ENCODE results near the gene TACSTD2. TPM values are rescaled to one million over a fixed set of nuclear protein-coding genes. Genes with fewer than 3 reads are reported as not detected.
"Not testable (repeated sequence)": the region's sequence is repeated elsewhere in the genome, so short reads cannot be mapped to it uniquely, and the experiment has no call there.

Gene TACSTD2
- total RNA-seq, 2 experiments from 2014 or later, result not detected

- POLR2A ChIA-PET, result no interaction called here
- CTCF ChIA-PET, result no interaction called here
Measured at GRCh38 chr1:58570817-58571216, 6.2 kb downstream of the TACSTD2 start.

DNA sequence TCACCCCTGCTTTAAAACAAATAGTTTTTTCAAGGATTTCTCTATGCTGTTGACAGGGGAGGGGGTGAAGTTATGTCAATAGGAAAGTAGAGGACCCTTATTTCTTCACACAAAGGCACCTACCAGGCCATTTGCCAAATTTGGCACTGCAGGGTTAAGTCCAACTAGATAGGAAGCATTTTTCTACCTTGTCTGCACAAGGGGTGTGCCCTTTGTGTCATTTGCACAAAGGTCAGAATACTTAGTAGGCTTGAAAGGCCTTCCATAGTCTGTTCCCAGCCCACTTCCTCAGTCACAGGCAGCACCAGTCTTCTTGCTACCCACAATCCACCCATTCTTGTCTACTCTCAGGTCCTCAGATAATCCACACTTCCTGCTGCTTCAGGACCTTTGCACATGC, 7.0 kb downstream of the TACSTD2 start:
- POLR2A ChIA-PET, result no interaction called here
- CTCF ChIA-PET, result no interaction called here

- ChIA-PET POLR2A (no interaction called here), CTCF (no interaction called here)
Measured at GRCh38 chr1:58568911-58569310, 8.1 kb downstream of the TACSTD2 start.

- CTCF ChIA-PET, result no interaction called here
- POLR2A ChIA-PET, result no interaction called here
Measured at GRCh38 chr1:58568271-58568860, 8.7 kb downstream of the TACSTD2 start.

DNA sequence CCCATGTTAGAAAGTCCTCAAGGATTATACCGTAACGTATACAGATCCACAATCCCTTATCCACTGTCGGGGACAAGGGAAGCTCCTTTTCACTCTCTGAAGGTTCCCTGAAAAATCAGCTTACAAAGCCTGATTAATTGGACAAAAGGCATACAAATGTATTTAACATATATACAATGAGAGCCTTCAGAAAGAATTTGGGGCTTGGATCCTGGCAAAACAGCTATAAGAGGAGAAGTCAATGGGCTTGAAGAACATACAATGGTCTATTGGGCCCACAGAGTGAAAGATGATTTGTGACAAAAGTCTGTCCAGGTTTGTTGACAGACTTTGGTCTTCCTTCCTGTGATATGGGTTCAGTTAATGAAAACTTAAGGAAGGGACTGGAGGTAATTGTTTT, 10.7 kb downstream of the TACSTD2 start:
- POLR2A ChIA-PET, result no interaction called here
- CTCF ChIA-PET, result interaction anchor here (2.0 kb wide), 1 partner anchor 50 kb away, joined by 5 read pairs; no protein-coding TSS in a partner anchor

DNA sequence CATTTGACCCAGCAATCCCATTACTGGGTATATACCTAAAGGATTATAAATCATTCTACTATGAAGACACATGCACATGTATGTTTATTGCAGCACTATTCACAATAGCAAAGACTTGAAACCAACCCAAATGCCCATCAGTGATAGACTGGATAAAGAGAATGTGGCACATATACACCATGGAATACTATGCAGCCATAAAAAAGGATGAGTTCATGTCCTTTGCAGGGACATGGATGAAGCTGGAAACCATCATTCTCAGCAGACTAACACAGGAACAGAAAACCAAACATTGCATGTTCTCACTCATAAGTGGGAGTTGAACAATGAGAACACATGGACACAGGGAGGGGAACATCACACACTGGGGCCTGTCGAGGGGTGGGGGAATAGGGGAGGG, 13.3 kb downstream of the TACSTD2 start:
- CTCF ChIA-PET, POLR2A ChIA-PET: not testable (repeated sequence)

GRCh38 chr1:58561633-58562032, 15.4 kb downstream of the TACSTD2 start:
- POLR2A ChIA-PET, result interaction anchor here (0.6 kb wide), 1 partner anchor 17 kb away, joined by 5 read pairs; no protein-coding TSS in a partner anchor

DNA sequence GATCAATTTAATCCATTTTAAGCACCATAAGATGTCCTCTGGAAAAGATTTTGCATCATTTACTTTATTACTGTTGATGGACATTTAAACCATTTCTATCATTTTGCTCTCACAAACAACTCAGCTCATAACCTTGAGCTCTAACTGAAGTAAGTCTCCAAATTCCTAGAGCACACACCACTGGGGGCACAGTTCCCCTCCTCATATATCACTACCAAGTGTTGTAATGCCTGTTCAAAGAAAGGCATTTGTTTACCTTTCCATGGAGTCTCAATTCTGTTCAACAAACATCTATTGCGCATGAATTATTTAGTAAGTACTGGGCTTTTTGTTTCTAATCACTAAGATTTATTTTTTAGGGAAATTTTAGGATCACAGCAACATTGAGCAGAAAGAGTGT, 21.7 kb downstream of the TACSTD2 start:
- POLR2A ChIA-PET, result no interaction called here
- CTCF ChIA-PET, result no interaction called here

More at GRCh38 chr1:58561633-58562032, 15.4 kb downstream of the TACSTD2 start:
- CTCF ChIA-PET, result interaction anchor here (1.1 kb wide), 1 partner anchor 15 kb away, joined by 4 read pairs; the partner anchor contains the start of gene OMA1

- POLR2A ChIA-PET, result no interaction called here
Measured at GRCh38 chr1:58551186-58552140, 25.6 kb downstream of the TACSTD2 start.

DNA sequence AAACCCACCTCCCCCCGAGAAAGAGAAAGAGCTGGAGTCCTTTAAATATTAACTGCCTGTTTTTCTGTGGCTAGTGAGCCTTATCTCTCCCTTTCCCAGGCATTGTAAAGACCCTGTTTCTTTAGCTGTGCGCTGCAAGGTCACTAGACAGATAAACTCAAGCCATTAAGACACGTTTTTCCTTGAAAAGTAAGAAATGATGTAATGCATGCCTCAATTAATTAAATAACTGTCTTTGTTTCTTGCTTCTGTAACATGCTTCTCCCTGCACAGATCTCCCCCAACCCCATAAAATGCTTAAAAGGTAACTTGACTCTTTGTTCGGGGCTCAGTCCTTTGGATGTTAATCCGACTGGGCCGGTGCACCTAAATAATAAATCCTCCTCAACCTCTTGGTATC, 27.8 kb downstream of the TACSTD2 start:
- CTCF ChIA-PET, result interaction anchor here (4.2 kb wide), 1 partner anchor 33 kb away, joined by 31 read pairs; no protein-coding TSS in a partner anchor
- POLR2A ChIA-PET, result not testable (repeated sequence)

More at GRCh38 chr1:58551186-58552140, 25.6 kb downstream of the TACSTD2 start:
- CTCF ChIA-PET, result no interaction called here

DNA sequence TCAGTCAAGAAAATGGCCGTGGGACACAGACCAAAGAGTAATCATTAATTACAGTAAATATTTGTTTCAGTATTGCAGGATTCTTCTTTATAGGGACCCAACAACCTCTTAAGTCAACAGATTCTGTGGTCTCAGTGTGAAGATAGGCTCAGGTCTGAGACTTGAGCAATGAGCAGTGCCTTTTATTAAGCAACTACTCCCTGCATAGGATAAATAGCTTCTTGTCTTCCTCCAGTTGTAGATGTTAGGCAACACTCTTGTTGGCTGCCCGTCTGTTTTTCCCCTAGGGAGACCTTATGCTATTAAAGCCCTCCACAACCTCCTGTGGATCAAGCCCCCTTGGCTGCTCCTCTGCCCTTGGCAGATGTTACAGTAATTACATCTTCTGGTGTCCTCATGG, 28.7 kb downstream of the TACSTD2 start:
- POLR2A ChIA-PET, result no interaction called here
- CTCF ChIA-PET, result interaction anchor here (1.4 to 4.2 kb wide), 2 partner anchors 32 to 104 kb away, joined by 3 to 31 read pairs; no protein-coding TSS in a partner anchor

GRCh38 chr1:58546520-58547308, 30.3 kb downstream of the TACSTD2 start, which contains the start of gene OMA1:
Gene OMA1, minus strand, starts transcription at chr1:58546726. Its CDS starts 7,432 bp downstream, at chr1:58539294.
- CTCF ChIA-PET, result interaction anchor here (0.6 to 4.2 kb wide), 9 partner anchors 10 to 105 kb away, joined by 3 to 31 read pairs (median 4); no protein-coding TSS in a partner anchor
- POLR2A ChIA-PET, result interaction anchor here (0.5 to 0.9 kb wide), 3 partner anchors 30 to 237 kb away, joined by 3 to 5 read pairs (median 4); partner anchors contain the start of gene JUN

GRCh38 chr1:58545591-58546519, 31.2 kb downstream of the TACSTD2 start:
- CTCF ChIA-PET, result interaction anchor here (0.8 to 4.2 kb wide), 9 partner anchors 10 to 106 kb away, joined by 3 to 31 read pairs (median 4); no protein-coding TSS in a partner anchor
- POLR2A ChIA-PET, result no interaction called here

DNA sequence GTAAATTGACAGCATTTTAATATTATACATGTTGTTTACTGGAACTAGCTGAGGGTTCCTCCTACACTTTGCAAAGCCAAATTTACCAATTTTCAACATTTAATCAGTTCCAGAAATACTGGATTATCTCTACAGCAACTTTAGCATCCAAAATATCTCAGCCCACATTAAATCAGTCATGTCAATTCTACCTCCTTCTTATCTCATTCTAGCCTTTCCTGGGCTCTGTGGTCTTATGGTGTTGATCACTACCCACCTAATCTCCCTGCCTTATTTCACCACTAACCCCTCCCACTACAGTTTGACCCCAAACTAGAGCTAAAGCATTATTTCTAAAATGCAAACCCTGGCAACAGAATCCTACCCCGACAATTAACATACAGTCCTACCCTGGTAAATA, 33.8 kb downstream of the TACSTD2 start:
- CTCF ChIA-PET, result interaction anchor here (1.3 to 1.6 kb wide), 2 partner anchors 28 to 35 kb away, joined by 3 to 4 read pairs; no protein-coding TSS in a partner anchor
- POLR2A ChIA-PET, result interaction anchor here (1.0 kb wide), 1 partner anchor 156 kb away, joined by 4 read pairs; no protein-coding TSS in a partner anchor

DNA sequence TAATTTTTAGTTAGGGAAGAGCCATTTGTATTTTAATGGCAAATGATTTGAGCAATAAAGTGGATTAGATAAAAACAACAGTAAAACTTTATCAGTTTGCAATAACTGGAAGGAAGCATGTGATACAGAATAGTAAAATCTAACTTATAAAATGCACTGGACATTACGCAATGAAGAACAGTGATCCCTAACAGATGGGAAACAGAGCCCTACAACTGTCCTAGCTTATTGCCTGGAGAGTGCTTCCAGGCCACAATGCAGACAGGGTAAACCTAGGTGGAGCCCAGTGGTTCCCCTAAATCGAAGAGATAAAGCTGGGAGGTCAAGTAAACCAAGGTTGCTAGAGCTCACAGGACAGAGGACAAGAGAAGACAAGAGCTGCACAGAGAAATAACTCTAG, 37.5 kb downstream of the TACSTD2 start:
- POLR2A ChIA-PET, result no interaction called here
- CTCF ChIA-PET, result interaction anchor here (1.4 to 1.9 kb wide), 2 partner anchors 14 to 24 kb away, joined by 3 to 7 read pairs; no protein-coding TSS in a partner anchor

DNA sequence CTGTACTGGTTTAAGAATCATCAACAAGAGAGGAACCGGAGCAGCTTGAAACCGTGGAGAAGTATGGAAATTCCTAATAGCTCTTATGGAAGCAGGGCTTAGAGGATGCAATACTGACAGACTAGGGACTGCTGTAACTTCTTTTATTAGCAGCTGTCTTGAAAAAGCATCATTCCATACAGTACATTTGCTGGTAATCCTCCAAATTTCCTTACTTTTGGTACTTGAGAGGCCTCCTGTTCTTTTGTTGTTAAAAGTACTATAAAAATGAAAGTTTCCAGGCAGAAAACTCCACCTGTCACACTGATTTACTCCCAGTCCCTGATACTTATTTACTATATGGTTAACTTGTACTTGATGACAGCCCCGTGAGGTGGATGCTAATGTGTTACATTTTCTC, 38.2 kb downstream of the TACSTD2 start:
- ChIA-PET CTCF (interaction anchor here (1.4 to 1.9 kb wide), 2 partner anchors 15 to 23 kb away, joined by 3 to 7 read pairs; no protein-coding TSS in a partner anchor), POLR2A (no interaction called here)

DNA sequence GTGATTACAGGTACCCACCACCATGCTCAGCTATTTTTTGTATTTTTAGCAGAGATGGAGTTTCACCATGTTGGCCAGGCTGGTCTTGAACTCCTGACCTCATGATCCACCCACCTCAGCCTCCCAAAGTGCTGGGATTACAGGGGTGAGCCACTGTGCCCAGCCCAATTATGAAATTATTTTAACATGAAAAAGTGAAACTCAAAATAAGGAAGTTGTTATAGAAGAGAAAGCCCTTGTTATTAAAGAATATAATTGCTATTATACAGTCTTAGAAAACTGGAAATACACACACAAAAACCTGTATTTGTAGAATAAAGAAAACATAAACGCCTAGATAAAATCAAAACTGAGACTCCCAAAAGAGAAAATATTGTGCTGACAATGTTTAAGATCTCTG, 45.2 kb downstream of the TACSTD2 start:
- POLR2A ChIA-PET, CTCF ChIA-PET: not testable (repeated sequence)

DNA sequence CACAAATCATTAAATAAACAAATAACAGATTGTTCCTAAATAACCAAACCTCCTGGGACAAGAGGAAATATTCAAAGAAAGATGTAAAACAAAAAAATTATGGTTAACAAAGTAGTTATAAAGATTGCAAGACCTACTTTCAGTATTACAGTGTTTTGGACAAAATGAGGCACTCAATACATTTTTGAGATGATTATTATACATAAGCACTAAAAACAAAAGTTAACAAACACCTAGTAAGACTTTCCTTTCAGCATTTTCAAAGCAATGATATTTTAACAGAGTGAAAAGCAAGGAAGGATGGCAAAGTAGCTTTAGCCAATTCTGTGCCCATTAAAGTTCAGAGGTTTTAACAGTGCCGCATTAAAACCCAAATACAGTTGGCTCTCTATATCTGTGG, 47.8 kb downstream of the TACSTD2 start:
- ChIA-PET CTCF (no interaction called here), POLR2A (no interaction called here)

All from activated CD8-positive, alpha-beta memory T cell treated with anti-CD3 and anti-CD28 coated beads for 36 hours (primary cell).